Stimulated activated CD4-positive, alpha-beta T cell treated with anti-CD3 and anti-CD28 coated beads, Interleukin-1b, Interleukin-23, amount 100 ng/mL, for 1 hour (primary cell): ENCODE data around the gene ACBD6.

ENCODE experiments used
- DNase-seq, 2 donors: peaks; one replicate each; pipeline ENCODE4 v3.0.0-alpha.2; 2020; ENCODE audit warnings: low read depth in 2 of 2

The ACBD6 gene

DNA sequence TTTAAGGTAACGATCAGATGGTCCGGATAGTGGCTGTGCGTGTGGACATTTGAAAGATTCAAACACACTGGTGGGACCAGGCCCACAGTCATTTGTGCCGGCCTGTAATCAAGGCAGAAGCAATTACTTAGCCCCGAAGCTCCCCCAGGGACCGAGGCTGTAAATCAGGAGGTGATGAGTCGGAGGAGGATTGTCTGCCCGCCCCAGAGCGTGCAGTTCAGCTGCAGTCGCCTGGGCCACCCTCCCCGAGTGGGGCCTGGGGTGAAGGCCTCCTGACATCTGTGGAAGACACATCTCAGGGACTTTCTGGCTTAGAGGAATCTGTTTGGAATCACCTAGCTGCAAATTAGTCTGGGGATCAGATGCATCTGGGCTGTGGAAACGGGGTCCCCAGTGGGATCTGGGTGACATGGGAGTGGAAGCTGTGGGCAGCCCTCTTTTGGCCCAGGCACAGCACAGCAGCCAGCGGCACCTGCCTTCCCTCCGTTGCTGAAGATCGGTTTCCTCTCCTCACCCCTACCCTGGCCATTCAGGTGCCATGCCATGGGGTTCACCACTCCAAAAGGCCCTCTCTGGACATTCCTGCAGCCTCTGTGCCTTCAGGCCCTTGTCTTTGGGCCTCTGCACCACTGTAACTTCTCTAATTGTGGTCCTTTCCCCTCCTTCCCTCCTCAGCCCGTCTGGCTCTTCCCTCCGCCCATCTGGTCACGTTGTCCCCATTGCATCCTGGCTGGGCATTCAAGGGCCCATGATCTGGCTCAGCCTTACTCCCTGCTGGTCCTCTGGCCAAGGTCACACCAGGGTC, 246.6 kb downstream of the ACBD6 start:
- DNase-seq: no peak

DNA sequence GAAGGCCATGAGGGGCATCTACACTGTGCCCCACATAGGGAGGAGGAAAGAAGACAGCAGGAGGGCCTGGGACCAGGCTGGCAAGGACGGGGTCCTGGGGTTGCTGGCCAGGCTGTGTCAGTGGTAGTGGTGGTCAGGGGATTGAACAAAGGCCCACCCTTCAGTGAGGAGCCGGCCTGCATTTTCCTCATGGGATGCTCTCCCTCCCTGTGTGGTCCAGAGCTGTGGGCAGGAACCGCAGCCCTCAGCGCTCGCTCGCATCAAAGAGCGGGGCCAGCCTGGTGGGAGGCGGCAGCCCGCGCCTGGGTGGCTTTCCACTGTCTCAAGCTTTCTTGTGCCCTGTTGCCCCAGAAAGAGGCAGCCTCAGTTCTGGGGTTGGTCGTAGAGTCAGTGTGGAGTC, 247.5 kb downstream of the ACBD6 start:
- no peak for DNase-seq

DNA sequence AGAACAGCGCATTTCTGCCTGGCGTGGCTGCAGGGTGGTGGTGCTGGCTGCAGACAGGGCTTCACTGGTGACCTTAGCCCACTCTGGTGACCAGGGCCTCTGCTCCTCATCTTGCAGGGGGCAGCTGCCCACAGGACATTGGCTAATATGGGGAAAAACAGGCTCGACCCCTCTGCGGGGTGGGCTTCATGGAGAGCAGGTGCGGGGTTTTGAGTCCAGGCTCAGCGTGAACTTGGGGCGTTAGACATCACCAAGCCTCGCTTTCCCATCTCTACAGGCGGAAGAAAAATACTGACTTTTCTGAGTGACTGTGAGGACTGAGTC, 247.9 kb downstream of the ACBD6 start:
- no peak for DNase-seq

DNA sequence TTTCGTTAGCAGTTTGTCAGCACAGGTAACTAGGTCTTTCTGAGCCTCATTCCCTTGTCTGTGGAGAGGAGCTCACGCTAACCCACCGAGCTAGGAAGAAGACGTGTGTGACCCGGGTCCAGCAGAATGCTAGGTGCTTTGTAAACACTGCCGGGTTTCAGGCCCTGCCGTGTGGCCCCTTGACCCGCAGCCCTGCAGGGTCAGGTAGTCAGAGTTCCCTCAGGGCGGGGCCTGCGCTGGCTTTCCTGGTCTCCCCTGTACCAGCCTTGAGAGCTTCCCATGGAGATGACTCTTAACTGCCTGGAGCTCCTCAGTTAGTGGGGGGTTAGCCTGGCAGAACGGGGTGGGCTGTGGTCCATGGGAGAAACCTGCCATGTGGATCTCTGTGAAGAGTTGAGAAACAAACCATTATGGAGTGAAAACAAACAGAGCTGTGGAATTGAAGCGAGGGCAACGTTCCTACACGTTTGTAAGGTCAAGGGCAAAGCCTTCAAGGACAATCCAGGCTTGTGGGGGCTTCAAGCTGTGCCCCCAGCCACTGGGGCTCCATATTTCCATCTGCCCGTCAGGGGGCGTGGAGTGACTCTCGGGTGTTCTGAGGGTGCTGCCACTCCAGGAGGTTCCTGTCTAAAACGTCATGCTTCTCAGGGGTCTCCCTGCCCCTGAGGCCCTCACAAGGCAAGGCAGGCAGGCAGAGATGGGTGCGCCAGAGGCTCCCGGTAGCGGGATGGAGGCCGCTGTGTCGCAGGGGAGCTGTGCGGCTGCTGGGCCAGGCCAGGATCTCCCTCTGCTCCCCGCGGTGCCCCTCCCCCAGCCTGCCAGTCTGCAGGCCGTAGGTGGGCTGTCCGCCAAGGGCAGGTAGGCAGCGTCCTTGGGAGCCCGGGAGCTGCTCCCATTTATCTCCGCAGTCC, 248.5 kb downstream of the ACBD6 start:
- DNase-seq: no peak

DNA sequence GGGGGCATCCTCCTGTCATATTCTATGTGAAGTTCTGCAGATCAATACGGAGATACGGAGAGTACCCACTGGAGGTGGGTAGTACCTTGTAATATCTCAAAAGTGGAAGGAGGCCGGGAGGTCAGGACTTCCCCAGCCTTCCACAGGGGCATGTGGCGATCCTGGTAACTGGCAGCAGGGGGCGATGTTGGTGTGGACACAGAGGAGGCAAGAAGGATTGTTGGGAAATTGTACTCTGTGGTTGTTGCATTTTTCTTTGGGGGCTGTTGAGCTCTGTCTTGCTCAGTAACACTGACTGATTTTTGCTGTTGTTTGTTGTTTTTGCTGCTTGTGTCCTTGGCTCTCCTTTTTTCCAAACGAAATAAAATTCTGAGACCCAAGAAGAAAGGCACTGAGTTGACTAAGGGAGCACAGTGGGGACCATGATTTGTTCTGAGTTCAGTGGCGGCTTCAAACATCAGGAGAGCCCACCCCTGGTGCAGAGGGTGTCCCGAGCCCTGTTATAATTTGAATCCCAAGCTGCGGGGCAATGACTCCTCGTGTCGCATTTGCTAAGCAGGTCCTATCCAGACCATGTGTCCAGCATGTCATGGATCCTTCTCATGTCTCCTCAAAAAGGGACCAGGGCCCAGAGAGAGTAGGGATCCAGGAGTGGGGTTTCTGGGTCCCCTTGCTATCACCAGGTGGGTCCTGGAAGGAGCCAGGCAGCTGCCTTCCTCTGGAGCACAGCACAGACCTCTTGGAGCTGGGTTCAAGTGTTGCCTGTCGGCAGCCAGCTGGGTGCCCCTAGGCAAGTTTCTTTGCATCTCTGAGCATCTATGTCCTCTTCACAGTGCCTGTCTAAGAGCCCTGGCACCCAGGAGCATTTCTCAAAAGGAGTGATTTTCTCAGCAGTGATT, 249.5 kb downstream of the ACBD6 start:
- DNase-seq: peak; percentile 29 to 56

DNA sequence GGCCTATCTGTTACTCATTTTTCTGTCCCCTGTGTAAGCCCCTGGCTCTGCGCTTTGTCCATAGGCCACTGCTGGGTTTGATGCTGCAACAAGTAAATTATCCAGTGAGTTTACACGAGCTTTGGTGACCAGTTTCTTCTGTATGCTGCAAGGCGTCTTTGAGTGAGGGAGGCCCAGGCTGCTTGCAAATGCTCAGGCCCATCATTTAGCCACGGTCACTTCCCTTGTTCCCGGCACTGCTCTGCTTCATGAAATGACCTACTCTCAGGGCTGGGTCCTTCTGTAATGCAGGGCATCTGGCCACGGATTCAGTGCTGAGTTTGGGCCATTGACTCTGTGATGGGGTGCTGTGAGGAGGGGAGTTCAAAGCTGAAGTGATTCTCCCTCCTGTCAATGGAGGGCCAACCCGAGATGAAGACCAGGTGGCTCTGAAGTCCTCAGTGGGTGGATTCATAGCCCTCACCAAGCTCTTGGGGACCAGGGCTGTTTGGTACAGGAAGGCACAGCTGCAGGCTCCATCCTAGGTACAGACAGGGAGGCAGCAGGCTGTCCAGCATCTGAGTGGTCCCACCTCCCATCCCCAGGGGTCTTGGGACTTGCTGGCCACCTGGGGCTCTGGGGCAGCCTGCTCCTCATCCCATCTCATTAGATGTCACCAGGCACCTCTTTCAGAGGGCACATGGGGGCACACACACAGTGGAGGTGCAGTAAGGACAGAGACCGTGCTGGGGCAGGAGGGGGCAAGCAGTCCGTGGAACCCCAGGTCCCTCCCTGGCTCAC, 250.7 kb downstream of the ACBD6 start:
- no peak for DNase-seq

DNA sequence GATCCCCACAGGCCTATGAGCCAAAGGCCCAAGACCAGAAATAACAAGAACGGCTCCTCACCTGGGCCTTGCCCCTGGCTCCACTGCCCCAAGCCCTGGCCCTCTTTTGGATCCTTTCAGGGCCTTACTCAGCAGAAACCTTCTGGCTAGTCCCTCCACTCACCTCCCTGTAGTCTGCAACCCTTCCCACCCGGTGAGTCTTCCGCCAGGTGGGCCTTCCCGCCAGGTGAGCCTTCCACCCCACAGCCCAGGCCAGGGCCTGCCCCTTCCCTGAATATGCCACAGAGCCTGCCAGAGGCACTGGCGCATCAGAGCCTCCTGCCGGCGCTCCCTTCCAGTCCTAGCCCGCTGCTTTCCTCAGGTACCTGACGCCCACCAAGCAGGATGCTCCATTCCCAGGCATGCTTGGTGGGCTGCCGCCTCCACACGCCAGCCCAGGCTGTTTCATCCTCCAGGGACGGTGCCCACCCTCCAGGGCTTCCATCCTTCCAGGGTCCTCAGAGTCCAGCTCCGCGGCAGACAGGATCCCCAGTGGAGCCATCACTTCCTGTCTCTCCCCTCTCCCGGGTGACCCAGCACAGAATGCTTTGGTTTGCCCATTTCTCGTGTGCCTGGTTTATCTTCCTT, 251.4 kb downstream of the ACBD6 start:
- DNase-seq: no peak

DNA sequence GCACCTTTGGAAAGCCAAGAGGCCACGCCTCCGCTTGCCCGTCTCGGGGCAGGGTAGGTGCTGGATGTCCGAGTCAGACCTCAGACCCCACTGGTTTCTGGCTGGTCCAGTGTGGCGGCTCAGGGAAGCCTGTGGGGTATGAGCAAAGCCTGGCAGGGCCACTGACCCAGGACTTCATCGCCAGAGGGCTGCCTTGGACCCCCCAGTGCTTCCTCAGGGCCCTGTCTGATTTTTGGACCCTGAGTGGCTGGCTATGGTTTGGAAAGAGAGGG, 251.9 kb downstream of the ACBD6 start:
- no peak for DNase-seq

DNA sequence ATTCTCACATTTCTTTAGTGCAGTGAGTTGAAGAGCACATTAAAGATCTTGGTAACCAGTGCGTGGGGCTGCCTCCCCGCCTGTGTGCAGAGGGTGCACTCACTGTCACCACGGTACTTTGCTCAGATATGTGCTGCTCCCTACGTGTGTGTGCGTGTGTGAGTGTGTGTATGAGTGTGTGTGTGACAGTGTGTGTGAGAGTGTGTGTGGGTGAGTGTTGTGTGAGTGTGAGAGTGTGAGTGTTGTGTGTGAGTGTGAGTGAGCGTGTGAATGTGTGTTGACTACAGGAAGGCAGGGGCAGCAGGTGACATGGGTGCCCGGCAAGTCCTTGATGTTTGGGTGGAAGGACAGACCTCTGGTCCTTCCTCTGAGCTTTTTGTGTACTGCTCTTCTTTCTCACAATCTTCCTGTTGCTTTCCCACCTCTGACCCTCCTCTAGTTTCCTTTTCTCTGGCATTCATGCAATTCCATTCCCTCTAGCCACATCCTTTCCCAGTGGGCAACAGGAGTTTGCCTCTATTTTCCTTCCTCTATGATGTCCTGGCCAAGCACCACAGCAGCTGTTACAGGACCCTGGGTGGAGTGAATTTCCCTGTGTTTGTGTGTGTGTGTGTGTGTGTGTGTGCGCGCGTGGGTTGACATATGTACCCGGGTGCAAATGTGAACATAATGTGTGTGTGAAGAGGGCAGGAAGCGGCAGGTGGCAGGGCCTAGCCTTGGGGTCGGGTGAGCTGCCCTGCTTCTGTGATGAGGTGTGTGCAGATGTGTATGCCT, 252.5 kb downstream of the ACBD6 start:
- no peak for DNase-seq

DNA sequence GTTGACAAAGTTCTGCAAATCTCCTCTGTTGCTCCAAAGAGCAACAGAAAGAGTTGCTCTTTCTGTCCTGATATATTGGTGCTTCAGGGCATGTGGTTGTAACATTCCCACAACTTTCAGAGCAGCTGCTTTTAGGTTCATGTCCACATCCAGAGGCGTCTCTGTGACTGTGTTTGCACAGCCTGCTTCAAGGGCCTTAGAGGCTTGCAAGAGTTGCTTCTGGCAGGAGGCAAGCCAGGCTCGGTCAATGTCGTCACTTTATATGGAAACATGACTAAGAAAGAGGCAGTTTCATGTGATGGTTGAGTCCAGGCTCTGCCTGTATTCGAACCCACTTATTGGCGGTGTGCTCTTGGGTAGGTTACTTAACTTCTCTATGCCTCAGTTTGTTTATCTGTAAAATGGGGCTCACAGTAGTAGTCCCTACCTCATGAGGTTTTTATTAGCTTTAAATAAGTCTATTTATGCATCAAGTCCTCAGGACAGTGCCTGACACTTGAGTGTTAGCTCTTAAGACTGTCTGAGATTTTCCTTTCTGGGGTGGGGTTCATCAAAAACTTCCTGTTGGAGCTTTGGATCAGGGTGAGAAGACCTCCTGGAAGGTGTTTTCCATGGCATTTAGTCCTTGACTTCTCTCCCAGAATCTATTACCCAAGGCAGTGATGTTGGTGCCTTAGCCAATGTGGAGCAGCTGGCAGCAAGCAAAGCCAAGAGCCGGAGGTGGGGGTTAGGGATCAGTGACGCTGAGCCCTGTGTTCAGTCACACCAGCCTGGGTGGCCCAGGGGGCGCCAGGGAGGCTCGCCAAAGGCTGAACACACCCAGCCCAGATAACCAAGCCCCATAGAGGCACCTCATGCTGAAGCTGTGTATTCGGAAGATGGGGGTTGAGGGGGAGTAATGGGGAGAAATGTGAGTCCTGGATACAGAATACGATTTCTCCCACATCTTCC, 253.4 kb downstream of the ACBD6 start:
- no peak for DNase-seq

DNA sequence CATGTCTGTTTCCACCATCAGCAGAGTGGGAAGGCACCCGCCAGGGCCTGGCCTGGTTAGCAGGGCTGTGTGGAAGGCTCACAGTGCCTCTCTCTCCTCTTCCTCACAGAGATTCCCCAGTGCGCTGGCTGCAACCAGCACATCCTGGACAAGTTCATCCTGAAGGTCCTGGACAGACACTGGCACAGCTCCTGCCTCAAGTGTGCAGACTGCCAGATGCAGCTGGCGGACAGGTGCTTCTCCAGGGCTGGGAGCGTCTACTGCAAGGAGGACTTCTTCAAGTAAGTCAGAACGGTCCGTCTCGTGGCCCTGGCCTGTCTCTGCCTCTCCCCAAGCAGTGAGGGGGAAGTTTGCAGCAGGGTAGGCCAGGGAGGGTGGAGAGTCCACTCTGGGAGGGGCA, 254.2 kb downstream of the ACBD6 start:
- DNase-seq: no peak

DNA sequence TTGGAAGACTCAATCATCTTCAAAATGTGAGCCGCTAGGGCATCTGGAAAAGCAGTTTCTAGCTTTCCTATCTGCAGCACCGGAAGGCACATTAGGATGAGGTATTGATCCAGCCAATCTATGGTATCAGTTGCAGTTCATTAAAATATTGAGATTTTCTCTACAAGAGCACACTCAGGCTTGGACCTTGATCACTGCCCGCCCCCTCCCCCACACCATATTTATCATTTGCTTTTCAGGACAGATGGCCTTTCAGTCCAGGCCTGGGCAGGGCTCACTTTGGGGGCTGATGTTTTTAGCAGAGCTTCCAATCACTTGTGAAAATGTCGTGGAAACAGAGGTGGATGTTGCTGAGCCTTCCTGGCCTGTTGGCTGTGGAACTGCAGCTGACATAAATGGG, 254.8 kb downstream of the ACBD6 start:
- no peak for DNase-seq

DNA sequence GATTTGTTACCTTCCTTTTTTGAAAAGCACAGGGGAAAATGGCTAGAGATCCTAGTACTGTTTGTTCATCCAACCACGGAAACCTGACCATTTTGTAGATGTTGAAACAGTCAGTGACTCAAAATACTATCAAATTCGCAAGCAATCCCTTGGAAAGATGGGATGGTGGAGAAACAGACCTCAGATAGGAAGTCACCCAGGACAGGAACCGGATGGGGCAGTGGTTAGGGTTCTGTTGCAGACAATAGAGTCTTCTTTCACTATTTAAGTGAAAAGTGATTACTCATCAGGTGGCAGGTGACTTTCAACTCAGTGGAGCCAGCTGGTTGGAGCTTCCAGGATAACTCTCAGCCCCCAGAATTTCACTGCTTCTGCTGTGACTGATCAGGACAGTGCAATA, 255.3 kb downstream of the ACBD6 start:
- no peak for DNase-seq

DNA sequence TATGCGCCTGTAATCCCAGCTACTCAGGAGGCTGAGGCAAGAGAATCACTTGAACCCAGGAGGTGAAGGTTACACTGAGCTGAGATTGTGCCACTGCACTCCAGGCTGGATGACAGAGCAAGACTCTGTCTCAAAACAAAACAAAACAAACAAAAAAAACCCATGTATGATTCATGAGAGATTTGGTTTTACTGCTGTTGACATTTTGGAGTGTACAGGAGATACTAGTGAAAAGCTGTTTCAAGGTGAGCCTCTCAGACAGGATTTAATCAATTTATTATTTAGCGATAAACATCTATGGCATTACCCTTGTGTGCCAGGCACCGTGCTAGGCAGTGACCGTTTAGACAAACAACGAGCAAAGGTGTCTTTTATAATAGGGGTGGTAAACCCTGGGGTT, 255.8 kb downstream of the ACBD6 start:
- no peak for DNase-seq

DNA sequence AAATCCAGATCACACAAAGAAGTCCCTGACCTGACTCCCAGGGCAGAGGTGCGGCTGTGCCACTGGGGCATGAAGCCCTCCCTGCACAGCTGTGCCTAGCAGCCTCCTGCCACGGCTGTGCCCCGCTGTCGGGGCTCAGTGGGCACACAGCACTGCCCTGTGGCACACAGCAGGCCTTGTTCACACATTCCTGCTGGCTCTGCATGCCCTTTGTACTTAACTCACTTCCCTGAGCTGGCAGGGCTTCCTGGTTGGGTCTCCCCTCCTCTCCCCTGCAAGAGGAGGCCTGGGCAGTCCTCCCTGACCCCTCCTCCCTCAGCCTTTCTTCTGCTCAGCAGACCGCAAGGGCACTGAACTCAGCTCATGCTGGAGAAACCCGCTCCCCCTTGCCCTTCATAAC, 257.5 kb downstream of the ACBD6 start:
- no peak for DNase-seq

DNA sequence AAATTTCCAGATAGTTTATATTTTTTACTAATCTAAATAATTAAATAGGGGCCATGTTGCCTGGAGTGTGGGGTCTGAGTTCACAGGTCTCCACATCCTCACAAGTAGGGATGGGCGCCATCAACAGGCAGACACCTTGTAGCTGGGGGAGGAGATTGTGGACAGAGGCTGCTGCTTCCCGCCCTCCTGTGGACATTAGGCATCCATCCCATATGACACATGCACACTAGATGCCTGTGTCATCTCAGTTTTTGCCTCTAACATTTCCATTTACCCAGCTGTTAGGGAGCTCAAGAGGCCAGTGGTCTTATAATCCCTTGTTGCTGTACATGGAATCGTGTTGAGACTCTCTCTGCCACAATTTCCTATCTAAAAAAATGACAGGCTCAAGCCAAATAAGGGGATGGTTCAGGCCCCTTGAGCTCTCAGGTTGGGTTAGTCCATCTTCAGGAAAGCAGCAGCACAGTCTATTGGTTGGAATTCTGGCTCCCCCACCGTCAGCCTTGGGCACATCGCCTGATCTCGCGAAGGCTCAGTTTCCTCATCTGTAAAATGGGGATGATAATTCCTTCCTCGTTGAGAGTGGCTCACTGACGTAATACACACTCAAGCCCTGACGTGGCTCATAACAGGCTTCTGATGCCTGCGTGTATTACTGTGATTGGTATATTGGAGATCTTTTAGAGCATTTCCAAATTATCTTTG, 258.7 kb downstream of the ACBD6 start:
- DNase-seq: no peak

DNA sequence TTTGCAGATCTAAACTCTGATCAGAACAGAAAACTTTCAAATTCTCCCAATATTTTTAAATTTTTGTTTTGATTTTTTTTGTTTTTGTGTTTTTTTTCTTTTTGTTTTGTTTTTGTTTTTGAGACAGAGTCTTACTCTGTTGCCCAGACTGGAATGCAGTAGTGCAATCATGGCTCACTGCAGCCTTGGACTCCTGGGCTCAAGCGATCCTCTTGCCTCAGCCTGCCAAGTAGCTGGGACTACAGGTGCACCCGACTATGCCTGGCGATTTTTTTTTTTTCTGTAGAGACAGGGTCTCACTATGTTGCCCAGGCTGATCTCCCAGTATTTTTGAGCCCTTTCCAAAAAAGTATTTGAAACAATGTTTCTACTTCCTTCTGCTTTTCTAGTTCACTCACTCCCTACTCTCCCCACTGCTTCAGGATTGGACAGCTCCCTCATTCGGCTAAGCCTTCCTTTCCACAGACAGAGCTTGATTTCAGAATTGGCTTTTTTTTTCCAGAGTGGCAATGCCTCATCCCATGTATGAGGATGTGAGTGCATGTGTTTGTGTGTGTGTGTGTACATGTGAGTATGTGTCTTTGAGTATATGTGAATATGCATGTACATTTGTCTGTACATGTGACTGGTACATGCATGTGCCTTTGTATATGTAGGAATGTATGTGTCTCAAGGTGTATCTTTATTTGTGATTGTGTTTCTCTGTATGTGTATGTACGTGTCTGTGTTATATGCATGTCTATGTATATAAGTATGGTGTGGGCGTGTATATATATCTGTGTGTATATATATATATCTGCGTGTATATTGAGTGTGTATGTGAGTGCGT, 260.4 kb downstream of the ACBD6 start:
- no peak for DNase-seq
